SK-N-MC (cell line): Measurements from ENCODE around the gene GPC5.

Experiments used
- DNase-seq: peaks from one replicate; pipeline ENCODE4 v3.0.0-alpha.2; 2011; ENCODE audit warnings: low read depth, low spot score
- H3K27ac ChIP-seq: fragments of 200-600 bp; sonication (generic); 2 replicates; pipeline ENCODE4 v1.5.1; 2016; ENCODE audit warnings: mixed run types
- H3K36me3 ChIP-seq: fragments of 200-600 bp; sonication (generic); 2 replicates; pipeline ENCODE4 v1.6.1; 2017; ENCODE audit warnings: antibody characterized with exemption, low read length, mixed read lengths; ENCODE audit not compliant: insufficient read depth
- H3K4me3 ChIP-seq: fragments of 200-600 bp; sonication (generic); 2 replicates; pipeline ENCODE4 v1.5.1; 2016
- H3K9ac ChIP-seq: fragments of 200-600 bp; sonication (generic); 2 replicates; pipeline ENCODE4 v1.8.0; 2017; ENCODE audit warnings: mixed run types, mixed read lengths; ENCODE audit not compliant: insufficient read length
- H3K9me3 ChIP-seq: fragments of 200-600 bp; sonication (generic); 2 replicates; pipeline ENCODE4 v1.6.1; 2017; ENCODE audit warnings: low read depth, mild to moderate bottlenecking, antibody characterized with exemption, low read length, moderate library complexity, mixed read lengths
- EZH2 ChIP-seq: fragments of 200-600 bp; sonication (generic); IDR thresholded peaks from one replicate; pipeline ENCODE4 v1.6.1; 2017; ENCODE audit warnings: antibody characterized with exemption
- FOXP2 ChIP-seq: optimal IDR thresholded peaks from 2 replicates; pipeline ENCODE3; 2011; ENCODE audit warnings: mild to moderate bottlenecking, moderate library complexity; ENCODE audit not compliant: insufficient read depth; ENCODE audit errors: extremely low read length, control extremely low read depth
- POLR2AphosphoS5 ChIP-seq: IDR thresholded peaks from 2 replicates; pipeline ENCODE4 v1.6.1; 2012; ENCODE audit warnings: mild to moderate bottlenecking, low read depth, low read length, borderline replicate concordance

The GPC5 gene

DNA sequence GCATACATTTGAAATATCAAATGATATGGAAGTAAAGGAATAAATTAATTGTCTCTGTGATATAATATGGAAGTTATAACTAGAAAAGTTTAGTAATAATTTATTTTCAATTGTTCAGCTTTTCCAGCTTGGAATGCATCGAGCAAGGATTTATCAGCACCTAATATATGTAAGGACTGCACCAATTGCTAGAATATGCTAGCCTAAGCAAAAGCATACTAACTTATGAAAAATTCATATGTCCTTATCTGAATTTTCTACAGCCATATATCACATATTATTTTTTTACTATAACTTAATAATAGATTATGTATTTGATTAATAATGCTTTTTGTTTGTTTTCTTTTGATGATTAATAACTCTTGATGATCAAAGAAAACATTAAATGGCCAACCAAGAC is 979.0 kb downstream of the GPC5 start:
- no peak overlapping the region for H3K9ac ChIP-seq
- H3K4me3 ChIP-seq: no peak overlapping the region
- TF ChIP-seq EZH2: no peak
- TF ChIP-seq FOXP2: no peak
- no peak for TF ChIP-seq POLR2AphosphoS5
- no peak for DNase-seq
- no peaks in the 10 kb centered on the region for H3K9me3 ChIP-seq
- H3K36me3 ChIP-seq: no peaks in the 10 kb centered on the region
- no peak overlapping the region for H3K27ac ChIP-seq

- TF ChIP-seq EZH2: no peak
- TF ChIP-seq POLR2AphosphoS5: no peak
- no peak for TF ChIP-seq FOXP2
- no peaks in the 10 kb centered on the region for H3K9me3 ChIP-seq
- no peak overlapping the region for H3K27ac ChIP-seq
- H3K36me3 ChIP-seq: no peaks in the 10 kb centered on the region
- DNase-seq: no peak
- H3K4me3 ChIP-seq: no peak overlapping the region
- H3K9ac ChIP-seq: no peak overlapping the region
Measured at GRCh38 chr13:92379371-92379770, 981.0 kb downstream of the GPC5 start.

- DNase-seq: no peak
- H3K36me3 ChIP-seq: no peaks in the 10 kb centered on the region
- H3K4me3 ChIP-seq: no peak overlapping the region
- no peak overlapping the region for H3K27ac ChIP-seq
- no peaks in the 10 kb centered on the region for H3K9me3 ChIP-seq
- TF ChIP-seq EZH2: no peak
- no peak overlapping the region for H3K9ac ChIP-seq
Measured at GRCh38 chr13:92384410-92384809, 986.0 kb downstream of the GPC5 start.

DNA sequence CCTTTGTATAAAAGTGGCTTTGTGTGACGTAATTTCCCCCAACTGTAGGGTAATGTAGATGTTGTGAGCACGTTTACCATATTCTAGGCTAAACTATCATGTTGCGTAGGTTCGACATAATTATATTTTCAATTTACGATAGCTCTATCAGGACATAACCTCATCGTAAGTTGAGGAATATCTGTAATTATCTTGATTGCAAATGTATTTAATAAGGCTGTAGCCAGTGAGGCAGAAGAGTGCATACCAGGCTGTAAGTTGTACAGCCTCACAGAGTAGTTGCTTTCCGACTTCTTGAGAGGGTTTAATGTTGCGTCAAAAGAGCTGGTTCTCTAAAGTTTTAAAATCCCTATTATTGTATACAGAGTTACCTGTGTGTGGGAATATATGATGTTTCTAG is 988.8 kb downstream of the GPC5 start:
- no peak for DNase-seq
- no peak overlapping the region for H3K4me3 ChIP-seq
- no peaks in the 10 kb centered on the region for H3K9me3 ChIP-seq
- H3K36me3 ChIP-seq: no peaks in the 10 kb centered on the region
- H3K27ac ChIP-seq: no peak overlapping the region
- TF ChIP-seq POLR2AphosphoS5 (no peak), EZH2 (no peak)
- no peak overlapping the region for H3K9ac ChIP-seq

DNA sequence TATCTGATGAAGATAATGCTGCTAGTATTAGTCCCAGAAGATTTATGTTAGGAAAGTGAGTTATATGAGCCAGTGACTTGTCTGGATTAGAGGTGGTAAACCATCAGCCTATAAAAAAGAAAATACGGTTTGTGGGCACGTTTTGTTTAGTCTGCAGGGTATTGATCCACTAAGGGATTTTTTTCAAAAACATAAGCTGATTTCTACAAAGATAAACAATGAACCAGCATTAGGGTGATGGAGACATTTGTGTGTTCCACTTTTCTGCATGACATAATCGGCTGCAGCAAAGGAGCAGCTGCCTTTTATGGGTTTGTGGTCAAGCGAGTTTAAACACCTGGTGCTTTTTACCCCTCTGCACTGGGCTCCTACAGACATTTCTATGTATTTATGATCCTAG is 991.8 kb downstream of the GPC5 start:
- no peaks in the 10 kb centered on the region for H3K9me3 ChIP-seq
- no peaks in the 10 kb centered on the region for H3K36me3 ChIP-seq
- no peak overlapping the region for H3K4me3 ChIP-seq
- TF ChIP-seq FOXP2: no peak
- TF ChIP-seq EZH2: no peak
- TF ChIP-seq POLR2AphosphoS5: no peak
- DNase-seq: no peak
- H3K27ac ChIP-seq: no peak overlapping the region
- H3K9ac ChIP-seq: no peak overlapping the region

DNA sequence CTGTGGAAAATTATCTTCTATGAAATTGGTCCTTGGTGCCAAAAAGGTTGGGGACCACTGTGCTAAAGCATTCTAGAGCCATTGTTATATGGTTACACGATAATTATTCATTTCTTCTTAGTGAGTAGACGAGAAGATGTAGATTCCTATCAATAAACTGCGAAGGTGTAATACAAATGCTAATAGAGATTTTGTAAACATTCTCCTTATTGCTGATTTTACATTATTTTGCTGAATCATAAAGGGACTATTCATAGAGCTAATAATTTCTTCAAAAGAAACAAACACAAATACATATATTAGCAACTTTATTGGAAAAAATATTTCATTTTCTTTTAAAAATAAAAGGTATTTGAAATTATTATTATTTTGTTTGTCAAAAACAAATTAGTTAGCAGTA is 1005.2 kb downstream of the GPC5 start:
- no peaks in the 10 kb centered on the region for H3K36me3 ChIP-seq

GRCh38 chr13:92407858-92408257 is 1009.4 kb downstream of the GPC5 start:
- Histone ChIP-seq H3K27ac (no peak overlapping the region), H3K36me3 (no peaks in the 10 kb centered on the region), H3K9ac (no peak overlapping the region), H3K4me3 (no peak overlapping the region), H3K9me3 (no peaks in the 10 kb centered on the region)
- DNase-seq: no peak
- TF ChIP-seq EZH2 (no peak), FOXP2 (no peak), POLR2AphosphoS5 (no peak)

More for the DNA sequence above, 1005.2 kb downstream of the GPC5 start:
- H3K27ac ChIP-seq: no peak overlapping the region
- H3K9me3 ChIP-seq: no peaks in the 10 kb centered on the region
- no peak overlapping the region for H3K4me3 ChIP-seq
- TF ChIP-seq EZH2: no peak
- no peak overlapping the region for H3K9ac ChIP-seq
- DNase-seq: no peak

GRCh38 chr13:92412481-92412880 is 1014.1 kb downstream of the GPC5 start:
- Histone ChIP-seq H3K9me3 (no peaks in the 10 kb centered on the region), H3K4me3 (no peak overlapping the region), H3K36me3 (no peaks in the 10 kb centered on the region), H3K27ac (no peak overlapping the region), H3K9ac (no peak overlapping the region)
- DNase-seq: no peak
- TF ChIP-seq FOXP2 (no peak), POLR2AphosphoS5 (no peak), EZH2 (no peak)

- H3K9ac ChIP-seq: no peak overlapping the region
- TF ChIP-seq EZH2: no peak
- no peak for TF ChIP-seq FOXP2
- TF ChIP-seq POLR2AphosphoS5: no peak
- H3K36me3 ChIP-seq: no peaks in the 10 kb centered on the region
- no peak overlapping the region for H3K27ac ChIP-seq
- no peak for DNase-seq
- no peak overlapping the region for H3K4me3 ChIP-seq
- no peaks in the 10 kb centered on the region for H3K9me3 ChIP-seq
Measured at GRCh38 chr13:92412996-92413395, 1014.6 kb downstream of the GPC5 start.
